AG04449 (cell line): ENCODE results near the gene ASL.
"Not testable (repeated sequence)": the region's sequence is repeated elsewhere in the genome, so short reads cannot be mapped to it uniquely, and the experiment has no call there.

Source experiments
- CTCF ChIA-PET: fragments of 350-600 bp; formaldehyde crosslinking; extraction: SDS; loops from one replicate; lab custom pipeline; 2021; ENCODE audit warnings: antibody characterized with exemption; lab: Yijun Ruan, JAX
- POLR2A ChIA-PET: fragments of 400-600, 350-600 bp; formaldehyde crosslinking; extraction: SDS; loops from one replicate; lab custom pipeline; 2020; ENCODE audit warnings: antibody characterized with exemption, inconsistent platforms; lab: Yijun Ruan, JAX
- DNase-seq: peaks from one replicate; pipeline ENCODE4 v3.0.0-alpha.2; 2010; ENCODE audit warnings: low read depth, low spot score
- H3K4me3 ChIP-seq: 2 replicates; pipeline ENCODE4 v1.5.1; 2011; ENCODE audit warnings: low read depth, mild to moderate bottlenecking, control low read depth, low read length
- CTCF ChIP-seq: IDR thresholded peaks from one replicate; pipeline ENCODE4 v1.5.1; 2011; ENCODE audit warnings: mild to moderate bottlenecking, moderate library complexity, low read length, control low read depth, inconsistent platforms; ENCODE audit not compliant: insufficient read depth; ENCODE audit errors: missing control alignments

Gene ASL

GRCh38 chr7:66075590-66076461, at the start of gene ASL:
TSS of gene ASL (plus strand) at chr7:66075819. CDS start at chr7:66076082, 263 bp downstream.
- peak within 1 kb of the TSS; percentile 78 for H3K4me3 ChIP-seq
- DNase-seq = no peak
- CTCF ChIA-PET = interaction anchor here (0.9 to 1.4 kb wide), 3 partner anchors 8 to 46 kb away, joined by 3 read pairs; no protein-coding TSS in a partner anchor
- POLR2A ChIA-PET = interaction anchor here (0.6 to 1.3 kb wide), 9 partner anchors 10 to 63 kb away, joined by 3 to 8 read pairs (median 3); partner anchors contain the start of gene CRCP
- TF ChIP-seq CTCF = no peak

GRCh38 chr7:66028342-66028741, 47.3 kb upstream of the ASL start:
- CTCF ChIA-PET, POLR2A ChIA-PET, H3K4me3 ChIP-seq, DNase-seq: not testable (repeated sequence)

- no peak overlapping the region for H3K4me3 ChIP-seq
- CTCF ChIA-PET = interaction anchor here (1.3 to 1.4 kb wide), 3 partner anchors 9 to 108 kb away, joined by 3 read pairs; no protein-coding TSS in a partner anchor
- DNase-seq = no peak
- TF ChIP-seq CTCF = no peak
- POLR2A ChIA-PET = no interaction called here
These were observed 41.9 kb upstream of the ASL start for GRCh38 chr7:66033471-66034385.

GRCh38 chr7:66034436-66035010, 41.1 kb upstream of the ASL start:
- DNase-seq, H3K4me3 ChIP-seq, POLR2A ChIA-PET: not testable (repeated sequence)
- CTCF ChIA-PET = interaction anchor here (1.4 kb wide), 1 partner anchor 10 kb away, joined by 3 read pairs; no protein-coding TSS in a partner anchor

GRCh38 chr7:66036382-66036781, 39.2 kb upstream of the ASL start:
- no peak overlapping the region for H3K4me3 ChIP-seq
- CTCF ChIA-PET = no interaction called here
- POLR2A ChIA-PET = no interaction called here
- DNase-seq = no peak
- no peak for TF ChIP-seq CTCF

- no peak for DNase-seq
- TF ChIP-seq CTCF = no peak
- ChIA-PET CTCF (no interaction called here), POLR2A (no interaction called here)
- no peak overlapping the region for H3K4me3 ChIP-seq
These were observed 38.8 kb upstream of the ASL start for GRCh38 chr7:66036788-66037187.
